ENCODE data around the gene TUBB2A. TPM values are rescaled to one million over a fixed set of nuclear protein-coding genes. Genes with fewer than 3 reads are reported as not detected.
A peak's percentile ranks its signal among the peaks of the same experiment; 100 is the strongest.

TUBB2A gene
- total and polyA plus RNA-seq, 2 of the 8 experiments (the other 6 are each of a cell fraction or from before 2014, with no cell fraction given): 315 to 330 TPM

DNA sequence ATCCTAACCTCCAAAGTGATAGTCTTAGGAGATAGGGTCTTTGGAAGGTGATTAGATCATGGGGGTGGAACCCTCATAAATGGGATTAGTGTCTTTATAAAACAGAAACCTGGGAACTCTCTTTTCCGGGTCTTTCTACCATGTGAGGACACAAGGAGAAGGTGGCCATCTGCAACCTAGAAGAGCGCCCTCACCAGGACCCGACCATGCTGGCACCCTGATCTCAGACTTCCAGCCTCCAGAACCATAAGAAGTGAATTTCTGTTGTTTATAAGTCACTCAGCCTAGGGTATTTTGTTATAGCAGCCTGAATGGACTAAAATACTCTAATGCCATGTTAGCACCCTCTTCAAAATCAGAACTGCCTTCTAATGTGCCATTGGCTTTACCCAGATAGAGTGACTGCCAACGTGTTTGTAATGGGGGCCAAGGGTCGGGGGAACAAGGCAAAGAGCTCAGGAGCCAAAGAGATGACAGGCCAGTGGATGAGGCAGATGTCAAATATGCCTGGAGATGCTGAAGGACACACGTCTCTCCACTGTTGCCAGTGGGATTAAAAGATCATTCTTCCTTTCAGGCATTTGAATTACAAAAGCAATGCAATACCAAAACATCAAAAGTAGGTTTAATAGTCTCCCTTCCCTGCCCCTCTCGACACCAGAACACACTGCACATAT is 49.1 kb upstream of the TUBB2A start:
- Histone ChIP-seq H2BK120ac (replicated peaks; ENCODE audit: low read depth, low read length) (no peak overlapping the region), H3K23me2 (ENCODE audit: low read depth, low read length) (no peaks in the 10 kb centered on the region), H3K4me2 (ENCODE audit: insufficient read depth in 1 of 2, low read depth in 2 of 2, low read length in 2 of 2) (no peak overlapping the region), H2AFZ (ENCODE audit: low read length) (no peak overlapping the region), H3K4ac (replicated peaks; ENCODE audit: insufficient read length, low read depth, low read length) (no peak overlapping the region), H3K9me3 (ENCODE audit: insufficient read depth in 2 of 2, low read depth in 1 of 2, low read length in 1 of 2) (no peaks in the 10 kb centered on the region), H4K8ac (ENCODE audit: extremely low read depth, insufficient read depth, low read length) (no peak overlapping the region), H3K79me1 (ENCODE audit: low read depth, low read length) (no peaks in the 10 kb centered on the region; the same call in 1 of the 2 replicates), H3K27me3 (replicated peaks in 1 of 4; ENCODE audit: control insufficient read depth in 3 of 4, extremely low read depth in 1 of 4, insufficient read depth in 3 of 4, low read length in 3 of 4) (no peaks in the 10 kb centered on the region), H3K27ac (ENCODE audit: low read depth, low read length) (no peak overlapping the region), H2BK20ac (ENCODE audit: low read length) (no peak overlapping the region), H2AK5ac (ENCODE audit: low read depth, low read length) (no peak overlapping the region), H4K20me1 (replicated peaks in 1 of 2; ENCODE audit: control insufficient read depth in 1 of 2, insufficient read depth in 2 of 2, low read length in 2 of 2) (no peaks in the 10 kb centered on the region), H4K5ac (ENCODE audit: insufficient read length, low read depth, low read length) (no peak overlapping the region), H3K4me1 (replicated peaks in 1 of 4; ENCODE audit: control insufficient read depth in 3 of 4, insufficient read depth in 4 of 4, low read length in 3 of 4) (peaks cover 4 to 13% (median 5%) of the 10 kb centered on the region in 4 experiments; a peak in 6 of 7 replicates), H3K79me2 (ENCODE audit: control insufficient read depth in 1 of 2, insufficient read depth in 2 of 2, low read length in 2 of 2) (no peaks in the 10 kb centered on the region), H3K36me3 (ENCODE audit: control insufficient read depth in 2 of 4, insufficient read depth in 4 of 4, low read length in 3 of 4) (no peaks in the 10 kb centered on the region), H4K91ac (replicated peaks; ENCODE audit: insufficient read length, low read length) (no peak overlapping the region), H3K4me3 (ENCODE audit: extremely low read depth in 1 of 4, insufficient read depth in 2 of 4, low read depth in 3 of 4, low read length in 4 of 4) (no peak overlapping the region), H3K23ac (ENCODE audit: insufficient read length) (no peak overlapping the region), H2BK5ac (ENCODE audit: low read depth, low read length) (no peak overlapping the region), H2BK12ac (ENCODE audit: low read depth, low read length) (peak overlapping the region; percentile 32; the same call in 1 of the 2 replicates), H3K56ac (replicated peaks; ENCODE audit: insufficient read length, low read depth, low read length) (no peak overlapping the region), H2BK15ac (ENCODE audit: low read length) (no peak overlapping the region), H3K18ac (ENCODE audit: extremely low read depth, low read length) (no peak overlapping the region), H3K9ac (replicated peaks in 1 of 4; ENCODE audit: extremely low read depth in 1 of 4, low read depth in 3 of 4, low read length in 3 of 4) (no peak overlapping the region), H3K14ac (ENCODE audit: insufficient read length) (no peak overlapping the region)
- CTCF ChIA-PET (ENCODE audit: partially characterized antibody): interaction anchor here (0.7 to 3.7 kb wide), 10 partner anchors 9 to 80 kb away, joined by 3 to 12 read pairs (median 4); partner anchors contain the start of gene TUBB2B
- WGBS, 2 experiments (ENCODE audit: extremely low coverage in 1 of 2, insufficient coverage in 1 of 2, insufficient read length in 1 of 2, insufficient replicate concordance in 2 of 2, low coverage in 1 of 2, low lambda C conversion rate in 2 of 2, missing lambda C conversion rate in 1 of 2): 90% methylated on average over 7 of the region's 7 CpGs; no CpG with 5 or more reads in 1 of the 2 experiments
- POLR2A ChIA-PET (ENCODE audit: partially characterized antibody): interaction anchor here (1.4 to 3.7 kb wide), 4 partner anchors 11 to 49 kb away, joined by 3 to 20 read pairs (median 4); partner anchors contain the start of gene TUBB2A
- no peak for FAIRE-seq
- DNase-seq (ENCODE audit: low read depth in 1 of 2, low spot score in 2 of 2): no peak
- no peak for TF ChIP-seq SIX5 (IDR thresholded peaks at IDR 0.05; ENCODE audit: low read depth, low read length)
- peak; percentile 30 to 50 (median 33); a peak in 3 of 4 replicates for TF ChIP-seq CTCF (IDR thresholded peaks at IDR 0.05; ENCODE audit: control extremely low read depth in 1 of 3, insufficient read depth in 1 of 3, low read depth in 1 of 3, low read length in 3 of 3)
- TF ChIP-seq HDAC2 (IDR thresholded peaks at IDR 0.05; ENCODE audit: borderline replicate concordance in 1 of 2, low read depth in 2 of 2, low read length in 2 of 2): no peak
- no peak for TF ChIP-seq TCF12 (IDR thresholded peaks at IDR 0.05; ENCODE audit: low read depth, low read length)
- peak in 1 of 2 experiments; percentile 29; a peak in 1 of 4 replicates for TF ChIP-seq RAD21 (IDR thresholded peaks at IDR 0.05 in 1 of 2, conservative IDR thresholded peaks at IDR 0.05 in 1 of 2; ENCODE audit: low read depth in 2 of 2, low read length in 2 of 2)
- TF ChIP-seq YY1 (IDR thresholded peaks at IDR 0.05; ENCODE audit: low read depth, low read length): no peak
- TF ChIP-seq CTBP2 (IDR thresholded peaks at IDR 0.05; ENCODE audit: borderline replicate concordance, insufficient read depth, insufficient read length, low read length): no peak
- TF ChIP-seq GABPA (IDR thresholded peaks at IDR 0.05; ENCODE audit: borderline replicate concordance, insufficient read depth, low read length): no peak
- TF ChIP-seq KDM5A (IDR thresholded peaks at IDR 0.05; ENCODE audit: low read length): no peak
